Calu3 (cell line): Measurements from ENCODE around the gene KLHDC9. TPM values are rescaled to one million over a fixed set of nuclear protein-coding genes. Genes with fewer than 3 reads are reported as not detected.
A peak's percentile ranks its signal among the peaks of the same experiment; 100 is the strongest.

Experiments used
- BruUV-seq: library from RNA; stranded (reverse); fragments of 400-500 nt; replicated peaks from 2 replicates; lab custom pipeline; 2021; lab: Mats Ljungman, UMichigan
- CTCF ChIA-PET: fragments of 300-600 bp; sonication (Branson Sonifier 250); formaldehyde crosslinking; loops from one replicate; lab custom pipeline; 2022; ENCODE audit warnings: antibody characterized with exemption; lab: Charles Lee
- DNase-seq: peaks from one replicate; pipeline ENCODE4 v3.0.0; 2022
- H3K27ac Mint-ChIP-seq: one replicate; pipeline ENCODE4 v1.8.0; 2022; ENCODE audit warnings: mixed read lengths; ENCODE audit not compliant: unreplicated experiment
- H3K27me3 Mint-ChIP-seq: one replicate; pipeline ENCODE4 v1.8.0; 2022; ENCODE audit warnings: mixed read lengths; ENCODE audit not compliant: unreplicated experiment
- H3K36me3 Mint-ChIP-seq: one replicate; pipeline ENCODE4 v1.8.0; 2022; ENCODE audit warnings: mild to moderate bottlenecking, moderate library complexity, mixed read lengths; ENCODE audit not compliant: insufficient read depth, unreplicated experiment
- H3K4me1 Mint-ChIP-seq: one replicate; pipeline ENCODE4 v1.8.0; 2022; ENCODE audit warnings: mild to moderate bottlenecking, low read depth, mixed read lengths; ENCODE audit not compliant: unreplicated experiment
- H3K4me3 Mint-ChIP-seq: one replicate; pipeline ENCODE4 v1.8.0; 2022; ENCODE audit warnings: mild to moderate bottlenecking, low read depth, moderate library complexity, mixed read lengths; ENCODE audit not compliant: unreplicated experiment
- H3K9me3 Mint-ChIP-seq: one replicate; pipeline ENCODE4 v1.8.0; 2022; ENCODE audit warnings: low read depth, mixed read lengths; ENCODE audit not compliant: unreplicated experiment
- intact Hi-C: fragments of 100-400 bp; cut with micrococcal nuclease; formaldehyde crosslinking; loops from one replicate; pipeline ENCODE4 v1.10.0; 2022; ENCODE audit not compliant: unreplicated experiment
- total RNA-seq: library from RNA; stranded (reverse); gene quantifications from 2 replicates; pipeline ENCODE4 v1.2.3, GENCODE V29; 2022
- TF ChIP-seq, protein P1 (sequence below): fragments of 200-600 bp; IDR thresholded peaks from one replicate; pipeline ENCODE4 v1.8.0; 2022; ENCODE audit warnings: antibody characterized with exemption; ENCODE audit not compliant: unreplicated experiment

The KLHDC9 gene
- total RNA-seq, 1 experiment from 2014 or later: 5.3 TPM

DNA sequence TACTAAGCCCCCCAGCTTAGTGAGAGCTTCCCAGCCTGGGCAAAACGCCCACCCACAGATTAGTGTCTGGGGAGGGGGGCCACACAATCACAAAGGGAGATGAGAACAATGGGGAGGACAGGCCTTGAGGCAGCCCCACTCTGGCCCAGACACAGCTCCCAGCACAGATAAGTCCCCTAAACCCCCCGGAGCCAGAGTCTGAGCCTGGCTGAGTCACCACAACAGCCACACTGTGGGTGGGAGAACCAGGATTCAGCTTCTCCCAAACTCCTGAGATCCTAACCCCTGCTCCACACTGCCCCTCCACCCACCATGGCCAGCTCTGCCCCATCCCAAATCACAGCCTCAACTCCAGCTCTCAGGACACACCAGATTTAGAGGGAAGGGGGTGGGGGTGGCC is 13.0 kb upstream of the KLHDC9 start:
- BruUV-seq: no TSS peak
- peaks cover 100% of the 10 kb centered on the region for H3K4me1 Mint-ChIP-seq
- H3K4me3 Mint-ChIP-seq: peak overlapping the region; percentile 77
- no peaks in the 10 kb centered on the region for H3K27me3 Mint-ChIP-seq
- CTCF ChIA-PET: interaction anchor here (1.0 to 2.2 kb wide), 2 partner anchors 12 to 32 kb away, joined by 8 to 10 read pairs; partner anchors contain the start of genes NIT1 and PFDN2
- DNase-seq: no peak
- intact Hi-C loops: no loop called here
- no peaks in the 10 kb centered on the region for H3K9me3 Mint-ChIP-seq
- peak overlapping the region; percentile 25 for H3K27ac Mint-ChIP-seq
- peaks cover 80% of the 10 kb centered on the region for H3K36me3 Mint-ChIP-seq
- TF ChIP-seq, protein P1, sequence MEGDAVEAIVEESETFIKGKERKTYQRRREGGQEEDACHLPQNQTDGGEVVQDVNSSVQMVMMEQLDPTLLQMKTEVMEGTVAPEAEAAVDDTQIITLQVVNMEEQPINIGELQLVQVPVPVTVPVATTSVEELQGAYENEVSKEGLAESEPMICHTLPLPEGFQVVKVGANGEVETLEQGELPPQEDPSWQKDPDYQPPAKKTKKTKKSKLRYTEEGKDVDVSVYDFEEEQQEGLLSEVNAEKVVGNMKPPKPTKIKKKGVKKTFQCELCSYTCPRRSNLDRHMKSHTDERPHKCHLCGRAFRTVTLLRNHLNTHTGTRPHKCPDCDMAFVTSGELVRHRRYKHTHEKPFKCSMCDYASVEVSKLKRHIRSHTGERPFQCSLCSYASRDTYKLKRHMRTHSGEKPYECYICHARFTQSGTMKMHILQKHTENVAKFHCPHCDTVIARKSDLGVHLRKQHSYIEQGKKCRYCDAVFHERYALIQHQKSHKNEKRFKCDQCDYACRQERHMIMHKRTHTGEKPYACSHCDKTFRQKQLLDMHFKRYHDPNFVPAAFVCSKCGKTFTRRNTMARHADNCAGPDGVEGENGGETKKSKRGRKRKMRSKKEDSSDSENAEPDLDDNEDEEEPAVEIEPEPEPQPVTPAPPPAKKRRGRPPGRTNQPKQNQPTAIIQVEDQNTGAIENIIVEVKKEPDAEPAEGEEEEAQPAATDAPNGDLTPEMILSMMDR: no peak

DNA sequence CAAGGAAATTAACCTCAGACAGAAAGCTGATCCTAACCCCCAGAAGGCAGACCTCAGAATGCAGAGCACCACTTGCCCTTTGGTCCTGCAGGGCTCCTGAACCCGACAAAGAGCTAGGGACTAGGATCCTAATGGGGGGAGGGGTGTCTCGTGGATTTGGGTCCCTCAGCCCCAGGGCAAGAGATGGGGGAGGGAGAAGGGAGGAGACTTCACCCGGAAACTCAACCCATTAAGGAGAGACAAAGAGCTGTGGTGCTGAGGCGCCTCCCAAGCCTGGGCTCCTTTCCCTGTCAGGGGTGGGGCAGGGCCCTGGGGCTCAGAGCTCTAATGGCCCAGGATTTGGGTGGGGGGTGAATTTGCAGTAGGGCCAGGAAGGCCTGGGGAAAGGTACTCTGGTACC is 11.7 kb upstream of the KLHDC9 start:
- intact Hi-C loops: no loop called here

GRCh38 chr1:161088587-161089110 is 9.5 kb upstream of the KLHDC9 start:
- Mint-ChIP-seq H3K27ac (peak overlapping the region; percentile 71), H3K27me3 (no peaks in the 10 kb centered on the region), H3K4me1 (peaks cover 95% of the 10 kb centered on the region), H3K9me3 (no peaks in the 10 kb centered on the region), H3K36me3 (peaks cover 57% of the 10 kb centered on the region), H3K4me3 (peak overlapping the region; percentile 77)
- intact Hi-C loops: no loop called here
- BruUV-seq: no TSS peak
- CTCF ChIA-PET: interaction anchor here (0.6 to 2.1 kb wide), 9 partner anchors 8 to 137 kb away, joined by 3 to 17 read pairs (median 4); partner anchors contain the start of genes F11R, KLHDC9, NIT1 and PFDN2
- peak; percentile 62 for DNase-seq
- TF ChIP-seq, protein P1: no peak

More for the DNA sequence above, 11.7 kb upstream of the KLHDC9 start:
- DNase-seq: peak; percentile 21
- Mint-ChIP-seq H3K4me3 (peak overlapping the region; percentile 77), H3K9me3 (no peaks in the 10 kb centered on the region), H3K36me3 (peaks cover 75% of the 10 kb centered on the region), H3K4me1 (peaks cover 97% of the 10 kb centered on the region), H3K27ac (peak overlapping the region; percentile 25), H3K27me3 (no peaks in the 10 kb centered on the region)
- TF ChIP-seq, protein P1: no peak
- CTCF ChIA-PET: interaction anchor here (2.2 kb wide), 1 partner anchor 11 kb away, joined by 10 read pairs; no protein-coding TSS in a partner anchor
- BruUV-seq: no TSS peak

- CTCF ChIA-PET: interaction anchor here (0.9 to 2.1 kb wide), 6 partner anchors 8 to 69 kb away, joined by 3 to 17 read pairs (median 5); partner anchors contain the start of genes F11R, KLHDC9, NIT1 and PFDN2
- Mint-ChIP-seq H3K9me3 (no peaks in the 10 kb centered on the region), H3K27ac (peak within 1 kb of the TSS; percentile 71), H3K4me1 (peaks cover 88% of the 10 kb centered on the region), H3K4me3 (peak within 1 kb of the TSS; percentile 77), H3K27me3 (no peaks in the 10 kb centered on the region), H3K36me3 (peaks cover 50% of the 10 kb centered on the region)
- BruUV-seq: no TSS peak
- TF ChIP-seq, protein P1: no peak
- intact Hi-C loops: no loop called here
- peak; percentile 88 for DNase-seq
These were observed 8.8 kb upstream of the KLHDC9 start, which contains the start of gene NECTIN4 for GRCh38 chr1:161089251-161089924. Gene NECTIN4 (minus strand): TSS chr1:161089558. CDS start chr1:161089296, 262 bp downstream.
